ENCODE results near the gene CCL23. TPM values are rescaled to one million over a fixed set of nuclear protein-coding genes. Genes with fewer than 3 reads are reported as not detected.
"Not testable (repeated sequence)": the region's sequence is repeated elsewhere in the genome, so short reads cannot be mapped to it uniquely, and the experiment has no call there.

Gene CCL23, protein sequence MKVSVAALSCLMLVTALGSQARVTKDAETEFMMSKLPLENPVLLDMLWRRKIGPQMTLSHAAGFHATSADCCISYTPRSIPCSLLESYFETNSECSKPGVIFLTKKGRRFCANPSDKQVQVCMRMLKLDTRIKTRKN
- total RNA-seq: 0.92 TPM

GRCh38 chr17:36017799-36018198 is at the start of gene CCL23:
CCL23 (minus strand) TSS chr17:36017972; CDS start chr17:36017897, 75 bp downstream.
- ATAC-seq: no peak

DNA sequence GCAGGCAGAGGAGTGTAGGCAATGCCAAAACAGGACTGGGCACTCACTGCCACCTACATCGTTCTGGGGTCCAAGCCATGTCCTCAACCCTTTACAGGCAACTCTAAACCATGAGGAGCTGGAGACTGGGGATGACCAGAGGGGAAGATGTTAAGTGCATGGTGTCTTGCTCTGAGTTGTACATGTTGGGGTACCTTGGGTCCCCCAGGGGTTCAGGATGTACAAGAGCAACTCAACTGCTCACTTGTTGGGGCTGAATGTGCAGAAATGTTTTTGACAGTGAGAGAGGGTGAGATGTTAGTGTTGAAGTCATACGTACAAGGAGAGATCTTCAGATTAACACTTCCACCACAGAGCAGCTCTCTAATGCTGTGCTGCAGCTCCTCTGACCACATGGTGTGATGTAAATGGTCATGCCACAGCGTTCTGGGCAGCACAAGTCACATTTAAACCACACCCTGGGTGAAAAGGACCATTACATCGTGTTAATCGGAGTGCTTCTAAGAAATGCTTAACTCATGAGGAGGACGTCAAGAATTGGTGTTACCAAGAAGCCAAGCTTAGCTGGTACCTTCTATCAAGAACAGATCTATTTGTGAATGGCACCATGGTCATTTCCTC is 48.7 kb upstream of the CCL23 start:
- no peak for ATAC-seq

DNA sequence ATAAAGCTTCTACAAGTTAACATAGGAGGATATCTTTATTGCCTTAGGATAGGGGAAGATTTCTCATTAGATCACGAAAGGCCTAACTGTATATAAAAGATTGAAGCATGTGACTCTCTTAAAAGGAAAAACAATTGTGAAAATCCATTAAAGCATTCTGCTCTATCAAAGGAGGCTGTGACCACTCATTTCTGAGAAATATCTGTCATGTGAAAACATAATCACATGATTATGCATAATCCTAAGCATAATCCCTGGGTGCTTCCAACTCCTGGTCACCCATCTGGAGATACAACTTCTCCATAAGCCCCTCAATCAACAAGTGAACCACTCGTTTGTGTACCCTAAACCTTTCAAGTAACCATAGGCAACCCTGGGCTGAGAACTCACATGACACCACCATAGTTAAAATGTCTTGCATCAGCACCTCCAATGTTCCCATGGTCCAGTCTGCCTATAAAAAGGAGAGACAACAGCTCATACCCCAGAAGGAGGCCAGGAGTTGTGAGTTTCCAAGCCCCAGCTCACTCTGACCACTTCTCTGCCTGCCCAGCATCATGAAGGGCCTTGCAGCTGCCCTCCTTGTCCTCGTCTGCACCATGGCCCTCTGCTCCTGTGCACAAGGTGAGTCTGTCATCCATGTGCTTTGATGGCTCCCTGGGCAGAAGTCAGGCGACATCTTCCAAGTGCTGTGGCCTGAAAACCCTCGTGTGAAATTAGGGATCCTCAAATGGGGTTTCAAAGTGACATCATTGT is 46.2 kb upstream of the CCL23 start, which contains the start of gene CCL18:
Gene CCL18, plus strand, starts transcription at position 487 of the 756 bp plus-strand sequence. Its CDS starts 71 bp downstream, at position 558.
- no peak for ATAC-seq

DNA sequence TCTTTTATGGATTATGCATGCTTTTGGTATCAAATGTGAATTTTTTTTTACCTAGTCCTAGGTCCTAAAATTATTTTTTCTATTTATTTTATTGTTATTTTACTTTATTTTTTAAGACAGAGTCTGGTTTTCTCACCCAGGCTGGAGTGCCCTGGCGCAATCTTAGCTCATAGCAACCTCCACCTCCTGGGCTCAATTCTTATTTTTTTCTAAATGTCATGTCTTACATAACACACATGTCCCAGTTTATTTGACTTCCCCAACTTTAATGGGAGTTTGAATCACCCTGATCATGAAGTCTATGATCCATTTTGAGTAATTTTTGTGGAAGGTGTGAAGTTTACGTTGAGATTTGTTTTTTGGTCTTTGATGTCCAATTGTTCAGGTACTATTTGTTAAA is 43.0 kb upstream of the CCL23 start:
- ATAC-seq: no peak

DNA sequence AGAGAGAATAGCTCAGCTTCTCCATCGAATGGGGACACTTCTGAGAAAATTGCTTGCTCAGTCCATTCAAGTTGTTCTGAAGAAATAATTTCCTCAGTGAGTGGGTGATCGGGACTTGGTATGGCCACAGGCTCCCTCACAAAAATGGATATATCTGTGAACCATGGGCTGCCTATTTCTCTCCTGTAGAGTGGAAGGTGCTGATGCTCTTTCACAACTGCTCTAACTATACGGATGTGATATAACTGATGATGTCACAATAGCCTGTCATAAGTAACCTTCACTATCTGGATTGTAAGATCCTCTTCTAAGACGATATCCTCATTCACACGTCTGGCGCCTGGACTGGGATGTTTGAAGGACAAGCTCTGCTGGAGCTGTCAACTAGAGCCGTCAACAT is 41.6 kb upstream of the CCL23 start:
- no peak for ATAC-seq

DNA sequence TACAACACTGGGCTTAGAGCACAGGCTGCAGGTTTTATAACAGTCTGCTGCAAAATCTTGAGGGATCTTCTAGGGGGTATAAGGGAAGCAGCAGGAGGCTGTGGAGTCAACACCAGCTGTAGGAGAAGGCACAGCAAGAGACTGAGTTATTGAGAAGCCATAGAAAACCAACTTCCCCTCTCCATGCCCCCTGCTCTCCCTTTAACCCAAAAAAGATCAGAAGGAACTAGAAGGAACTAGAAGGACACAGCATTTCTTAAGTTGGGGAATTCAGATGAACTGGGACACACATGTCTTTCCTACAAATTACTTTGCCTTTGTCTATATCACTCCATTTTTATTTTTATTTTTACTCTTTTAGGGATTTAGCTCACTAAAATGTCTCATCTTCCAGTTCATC is 40.1 kb upstream of the CCL23 start:
- ATAC-seq: no peak

DNA sequence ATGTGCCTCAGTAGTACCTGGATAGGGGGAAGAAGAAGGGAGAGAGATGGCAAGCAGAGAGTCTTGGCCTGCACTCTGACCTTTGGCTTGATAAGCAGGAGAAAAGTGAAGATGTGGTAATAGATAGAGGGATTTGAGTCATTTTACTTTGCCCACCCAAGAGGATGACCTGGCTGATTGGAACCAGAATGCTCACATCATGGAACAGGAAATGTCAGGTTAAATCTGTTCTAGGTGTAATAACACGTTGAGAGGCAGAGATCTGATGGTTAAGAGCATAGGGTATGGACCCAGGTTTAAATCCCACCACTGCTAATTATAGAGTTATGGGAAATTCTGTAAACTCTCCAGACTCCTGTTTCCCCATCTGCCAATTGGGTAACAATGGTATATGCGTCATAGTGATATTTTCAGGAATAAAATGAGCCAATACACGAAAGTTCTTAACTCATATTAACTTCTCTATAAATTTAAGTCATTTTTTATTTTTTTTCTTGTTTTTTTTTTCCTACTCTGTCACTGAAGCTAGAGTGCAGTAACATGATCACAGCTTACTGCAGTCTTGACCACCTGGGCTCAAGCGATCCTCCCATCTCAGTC is 38.2 kb upstream of the CCL23 start:
- no peak for ATAC-seq

DNA sequence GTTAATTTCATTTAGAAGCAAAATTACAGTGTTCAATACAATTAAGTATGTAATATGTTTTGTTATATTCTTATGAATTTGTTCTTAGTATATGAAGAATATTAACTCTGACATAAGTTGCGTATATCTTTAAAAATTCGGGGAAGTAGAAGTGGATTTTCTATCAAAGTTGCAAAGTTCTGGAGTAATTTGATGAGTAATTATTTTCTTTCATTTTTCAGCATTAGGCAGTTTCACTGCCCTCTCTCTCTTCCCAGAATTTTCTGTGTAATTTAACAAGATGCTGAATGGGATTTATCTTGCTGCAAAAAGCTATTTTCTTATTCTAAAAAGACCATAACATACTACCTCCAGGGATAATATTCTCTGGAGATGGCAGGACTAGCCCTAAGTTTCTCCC is 37.4 kb upstream of the CCL23 start:
- no peak for ATAC-seq

DNA sequence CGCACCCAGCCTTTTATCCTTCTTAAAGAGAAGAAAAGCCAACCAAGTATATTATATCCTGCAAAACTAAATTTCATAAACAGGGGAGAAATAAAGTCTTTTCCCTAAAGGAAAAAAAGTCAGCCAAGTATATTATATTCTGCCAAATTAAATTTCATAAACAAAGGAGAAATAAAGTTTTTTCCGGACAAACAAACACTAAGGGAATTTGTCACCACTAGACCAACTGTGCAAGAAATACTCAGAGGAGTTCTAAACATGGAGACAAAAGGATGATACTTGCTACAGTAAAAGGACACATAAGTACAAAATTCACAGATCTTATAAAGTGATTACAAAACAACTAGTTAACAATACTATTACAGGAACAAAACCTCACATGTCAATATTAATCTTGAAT is 31.9 kb upstream of the CCL23 start:
- no peak for ATAC-seq

DNA sequence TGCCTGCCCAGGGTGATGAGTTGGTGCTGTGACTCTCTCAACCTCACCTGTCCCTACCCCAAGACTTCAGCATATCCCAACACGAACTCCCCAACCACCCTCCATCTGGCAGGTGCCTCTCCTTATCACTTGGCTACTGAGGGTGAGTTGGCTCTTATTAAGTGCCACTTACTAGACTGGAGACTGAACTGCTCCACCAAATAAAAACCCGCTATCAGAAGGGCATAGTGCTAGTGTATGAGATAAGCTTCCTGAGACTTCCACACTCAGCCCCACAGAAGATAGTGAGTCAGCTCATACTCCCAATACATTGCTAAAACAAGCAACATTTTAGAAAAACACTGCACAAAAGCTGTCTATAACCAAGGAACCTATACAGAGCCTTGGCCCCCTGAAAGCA is 30.3 kb upstream of the CCL23 start:
- ATAC-seq: no peak

GRCh38 chr17:36036235-36036634 is 18.5 kb upstream of the CCL23 start:
- ATAC-seq: no peak

DNA sequence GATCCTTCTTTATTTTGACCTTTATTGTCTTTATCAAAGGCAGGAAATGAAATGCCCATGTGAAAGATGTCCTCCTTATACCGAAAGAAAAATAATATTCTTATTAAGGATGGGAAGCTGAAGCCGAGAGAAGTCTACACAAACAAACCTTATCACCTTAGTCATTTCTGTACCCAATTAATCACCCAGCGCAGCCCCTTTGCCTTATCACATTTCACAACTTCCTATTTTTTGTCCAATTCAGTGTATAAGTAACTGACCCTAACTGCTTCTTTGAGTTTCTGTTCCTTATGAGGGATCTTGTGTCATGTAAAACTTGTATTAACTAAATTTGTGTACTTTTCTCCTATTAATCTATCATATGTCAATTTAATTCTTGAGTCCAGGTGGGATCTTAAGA is 16.4 kb upstream of the CCL23 start:
- ATAC-seq: no peak

GRCh38 chr17:36030956-36031355 is 13.2 kb upstream of the CCL23 start:
- ATAC-seq: no peak

- ATAC-seq: no peak
These were observed 10.0 kb upstream of the CCL23 start for GRCh38 chr17:36027761-36028160.

DNA sequence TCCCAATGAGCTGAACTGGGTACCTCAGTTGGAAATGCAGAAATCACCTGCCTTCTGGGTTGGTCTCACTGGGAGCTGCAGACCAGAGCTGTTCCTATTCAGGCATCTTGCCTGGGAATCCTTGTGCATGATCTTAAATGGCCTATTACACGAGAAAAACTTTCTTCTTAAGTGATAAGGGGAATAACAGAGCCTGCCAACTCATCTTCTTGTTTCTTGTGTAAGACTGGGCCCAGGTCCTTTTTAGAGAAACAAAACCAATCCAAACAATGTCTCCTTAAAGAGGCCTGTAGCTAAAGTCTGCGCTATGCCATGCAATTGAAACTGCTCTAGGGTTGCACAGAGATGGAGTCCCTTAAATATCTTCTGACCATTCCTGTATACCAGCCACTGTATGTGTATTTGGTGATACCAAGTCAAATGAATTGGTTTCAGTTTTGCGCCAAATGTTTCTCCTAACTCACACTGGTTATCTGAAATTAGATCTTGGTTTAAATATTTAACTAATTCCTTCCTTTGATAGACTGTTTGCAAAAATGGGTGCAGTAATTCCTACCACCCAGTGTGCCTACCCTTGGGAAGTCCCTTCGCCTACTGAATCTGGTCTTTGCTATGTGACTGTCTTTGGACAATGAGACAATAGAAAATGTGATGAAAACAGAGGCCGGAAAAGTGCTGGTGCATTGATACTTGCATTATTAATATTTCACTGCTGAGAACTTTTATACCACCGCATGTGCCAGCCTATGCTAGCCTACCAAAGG is 6.5 kb upstream of the CCL23 start:
- no peak for ATAC-seq

- ATAC-seq: no peak
These were observed 1.7 kb upstream of the CCL23 start for GRCh38 chr17:36019423-36019822.

- no peak for ATAC-seq
These were observed 1.2 kb downstream of the CCL23 start for GRCh38 chr17:36016555-36016954.

DNA sequence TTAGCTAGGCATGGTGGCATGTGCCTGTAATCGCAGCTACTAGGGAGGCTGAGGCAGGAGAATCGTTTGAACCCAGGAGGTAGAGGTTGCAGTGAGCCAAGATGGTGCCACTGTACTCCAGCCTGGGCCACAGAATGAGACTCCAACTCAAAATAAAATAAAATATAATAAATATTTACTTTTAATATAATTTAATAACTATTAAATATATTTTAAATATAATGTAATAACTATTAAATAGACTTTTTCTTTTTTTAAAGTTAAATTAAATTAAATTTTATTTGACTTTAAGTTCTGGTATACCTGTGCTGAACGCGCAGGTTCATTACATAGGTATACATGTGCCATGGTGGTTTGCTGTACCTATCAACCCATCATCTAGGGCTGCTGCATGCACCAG is 1.9 kb downstream of the CCL23 start:
- ATAC-seq: not testable (repeated sequence)

DNA sequence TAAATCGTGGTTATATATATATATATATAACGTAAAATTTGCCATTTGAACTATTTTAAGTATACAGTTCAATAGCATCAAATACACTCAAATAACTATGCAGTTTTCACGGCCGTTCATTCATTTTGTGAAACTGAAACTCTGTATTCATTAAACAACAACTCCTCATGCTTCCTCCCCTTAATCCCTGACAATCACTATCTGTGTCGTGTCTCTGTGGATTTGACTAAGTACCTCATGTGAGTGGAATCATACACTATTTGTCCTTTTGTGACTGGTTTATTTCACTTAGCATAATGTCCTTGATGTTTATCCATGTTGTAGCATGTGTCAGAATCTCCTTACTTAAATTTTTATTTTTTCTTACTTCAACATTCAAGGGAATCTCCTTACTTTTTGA is 2.8 kb downstream of the CCL23 start:
- no peak for ATAC-seq

DNA sequence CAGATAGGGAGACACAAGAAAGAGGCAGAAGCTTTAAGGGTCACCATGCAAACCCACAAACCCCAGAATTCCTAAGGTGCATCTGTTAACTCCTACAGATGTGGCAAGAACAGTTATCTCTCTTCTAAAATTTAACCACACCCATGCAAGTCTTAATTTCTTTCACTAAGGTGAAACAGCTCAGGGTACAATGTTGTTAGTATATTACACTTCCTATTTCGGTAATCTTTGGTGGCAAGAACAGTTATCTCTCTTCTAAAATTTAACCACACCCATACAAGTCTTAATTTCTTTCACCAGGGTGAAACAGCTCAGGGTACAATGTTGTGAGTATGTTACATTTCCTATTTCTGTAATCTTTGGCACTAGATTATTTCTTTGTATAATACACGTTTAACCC is 6.6 kb downstream of the CCL23 start:
- ATAC-seq: no peak

DNA sequence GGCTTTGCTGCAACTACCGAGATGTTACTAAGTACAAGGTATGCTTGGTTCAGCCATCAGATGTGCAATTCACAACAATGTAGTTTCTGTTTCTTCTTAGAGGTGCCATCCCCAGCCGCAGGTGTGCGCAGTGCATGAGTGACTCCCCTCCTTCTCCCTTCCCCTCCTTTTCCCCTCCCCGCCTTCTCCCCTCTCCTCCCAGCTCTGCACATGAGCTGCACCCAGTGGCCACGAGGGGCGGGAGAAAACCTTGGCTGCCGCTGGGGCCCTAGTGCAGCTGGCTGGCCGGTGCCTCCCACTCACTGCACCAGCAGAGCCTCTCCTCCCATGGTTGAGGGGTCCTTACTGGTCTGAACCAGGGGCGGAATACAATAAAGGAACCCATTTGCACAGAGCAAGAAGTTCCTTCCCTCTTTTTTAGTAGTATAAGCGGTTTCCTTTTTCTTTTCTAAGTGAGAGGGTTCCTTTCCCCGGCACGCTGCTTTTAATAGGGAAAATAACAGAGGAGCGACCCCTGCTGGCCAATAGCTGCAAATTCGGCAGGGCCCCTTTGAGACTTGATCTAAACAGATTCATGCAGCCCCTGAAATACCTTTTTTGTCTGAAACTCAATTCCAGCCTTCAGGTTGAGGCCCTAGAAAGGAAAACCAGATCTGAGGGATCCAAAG is 8.6 kb downstream of the CCL23 start:
- ATAC-seq: no peak

DNA sequence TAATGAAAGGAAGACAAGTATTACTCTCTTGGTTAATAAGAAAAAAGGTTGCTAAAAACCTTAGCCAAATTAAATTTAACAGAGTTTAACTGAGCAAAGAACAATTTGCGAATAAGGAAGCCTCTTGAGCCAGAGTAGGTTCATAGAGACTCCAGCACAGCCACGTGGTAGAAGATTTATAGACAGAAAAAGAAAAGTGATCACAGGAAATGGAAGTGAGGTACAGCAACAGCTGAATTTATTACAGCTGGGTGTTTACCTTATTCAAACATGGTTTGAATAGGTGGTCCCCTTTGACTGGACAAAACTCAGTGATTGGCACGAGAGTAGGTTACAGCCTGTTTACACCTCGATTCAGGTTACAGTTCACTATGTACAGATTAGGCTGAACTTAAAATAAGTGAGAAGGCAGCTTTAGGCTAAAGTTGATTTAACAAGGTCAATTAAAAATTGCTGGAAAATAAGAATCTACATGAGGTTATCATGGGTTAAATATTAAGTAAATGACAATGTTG is 13.1 kb downstream of the CCL23 start:
- ATAC-seq: no peak
